GM06990 (cell line): ENCODE results near the gene THBS4.

Experiments used
- DNase-seq: peaks from one replicate; pipeline ENCODE4 v3.0.0-alpha.2; 2011; ENCODE audit not compliant: insufficient read length; ENCODE audit errors: extremely low read depth
- H3K27me3 ChIP-seq: replicated peaks from 2 replicates; pipeline ENCODE4 v1.6.0; 2011; ENCODE audit warnings: low read length; ENCODE audit not compliant: control insufficient read depth, insufficient read depth
- H3K36me3 ChIP-seq: 2 replicates; pipeline ENCODE4 v1.5.1; 2011; ENCODE audit warnings: low read length; ENCODE audit not compliant: control insufficient read depth, insufficient read depth
- H3K4me3 ChIP-seq: replicated peaks from 2 replicates; pipeline ENCODE4 v1.5.1; 2011; ENCODE audit warnings: low read depth, mild to moderate bottlenecking, control low read depth, low read length
- CTCF ChIP-seq: IDR thresholded peaks from 2 replicates; pipeline ENCODE4 v1.5.1; 2011; ENCODE audit warnings: low read length, control low read depth, mild to moderate bottlenecking, inconsistent platforms; ENCODE audit not compliant: insufficient read depth, poor library complexity, severe bottlenecking

THBS4 gene

GRCh38 chr5:80067016-80067415, 31.9 kb downstream of the THBS4 start:
- no peak for TF ChIP-seq CTCF
- Histone ChIP-seq H3K27me3 (no peaks in the 10 kb centered on the region; the same call in 1 of the 2 replicates), H3K4me3 (no peak overlapping the region), H3K36me3 (no peaks in the 10 kb centered on the region)
- no peak for DNase-seq

DNA sequence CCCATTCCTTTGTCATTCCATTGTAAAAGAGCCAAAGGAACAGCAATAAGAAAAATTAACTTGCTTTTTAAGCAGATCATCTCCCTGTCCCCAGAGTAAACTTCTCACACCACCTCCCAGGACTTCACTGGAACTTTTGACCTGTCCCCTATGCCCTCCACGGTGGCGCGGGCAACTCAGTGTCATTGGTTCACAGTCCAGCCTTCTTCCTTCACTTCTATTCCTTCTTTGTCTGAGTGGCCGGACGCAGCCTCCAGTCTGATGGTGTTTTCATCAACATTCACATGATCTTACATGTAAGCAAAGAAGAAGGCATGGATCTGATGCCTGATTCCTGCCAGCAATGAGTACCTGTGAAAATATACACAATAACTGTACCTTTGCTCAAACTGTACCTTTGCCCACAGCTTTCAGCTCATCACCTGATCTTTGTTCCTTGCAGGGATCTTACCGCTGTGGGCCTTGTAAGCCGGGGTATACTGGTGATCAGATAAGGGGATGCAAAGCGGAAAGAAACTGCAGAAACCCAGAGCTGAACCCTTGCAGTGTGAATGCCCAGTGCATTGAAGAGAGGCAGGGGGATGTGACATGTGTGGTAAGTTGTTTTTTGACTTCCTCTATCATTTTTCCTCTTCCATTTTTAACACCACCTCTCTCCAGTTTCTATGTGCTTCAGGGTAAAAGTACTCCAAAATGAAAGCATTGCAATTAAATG, 32.5 kb downstream of the THBS4 start:
- DNase-seq, result no peak
- no peak for TF ChIP-seq CTCF
- Histone ChIP-seq H3K27me3 (no peaks in the 10 kb centered on the region; the same call in 1 of the 2 replicates), H3K4me3 (no peak overlapping the region), H3K36me3 (no peaks in the 10 kb centered on the region)

DNA sequence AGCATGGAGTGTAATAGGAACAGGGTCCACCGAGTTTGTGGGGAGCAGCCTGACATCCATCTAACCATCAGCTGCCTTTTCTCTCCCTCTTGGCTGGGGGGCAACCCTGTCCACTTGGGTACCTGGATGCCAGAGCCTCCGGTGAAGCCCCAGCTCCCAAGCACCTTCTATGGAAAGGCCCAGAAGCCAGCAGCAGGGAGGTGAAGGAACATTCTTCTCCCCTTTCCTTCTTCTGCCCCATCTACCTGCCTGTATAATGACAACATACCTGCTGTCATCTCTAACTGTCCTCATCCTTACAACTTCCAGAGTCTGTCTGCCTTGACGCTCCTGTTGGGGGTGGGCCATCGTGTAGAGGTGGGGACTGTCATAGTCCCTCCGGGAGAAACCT, 33.1 kb downstream of the THBS4 start:
- DNase-seq, result no peak
- no peaks in the 10 kb centered on the region; the same call in 1 of the 2 replicates for H3K27me3 ChIP-seq
- H3K4me3 ChIP-seq, result no peak overlapping the region
- no peaks in the 10 kb centered on the region for H3K36me3 ChIP-seq
- TF ChIP-seq CTCF, result no peak

- Histone ChIP-seq H3K27me3 (no peaks in the 10 kb centered on the region; the same call in 1 of the 2 replicates), H3K4me3 (no peak overlapping the region), H3K36me3 (no peaks in the 10 kb centered on the region)
- no peak for DNase-seq
- TF ChIP-seq CTCF, result no peak
Observed at GRCh38 chr5:80068775-80069174, 33.6 kb downstream of the THBS4 start.

GRCh38 chr5:80069251-80069800, 34.2 kb downstream of the THBS4 start:
- Histone ChIP-seq H3K36me3 (no peaks in the 10 kb centered on the region), H3K27me3 (no peaks in the 10 kb centered on the region; the same call in 1 of the 2 replicates), H3K4me3 (no peak overlapping the region)
- no peak for TF ChIP-seq CTCF
- no peak for DNase-seq

- H3K36me3 ChIP-seq, result no peaks in the 10 kb centered on the region
- H3K27me3 ChIP-seq, result no peaks in the 10 kb centered on the region; the same call in 1 of the 2 replicates
- DNase-seq, result no peak
- H3K4me3 ChIP-seq, result no peak overlapping the region
- TF ChIP-seq CTCF, result no peak
Observed at GRCh38 chr5:80069918-80070318, 34.8 kb downstream of the THBS4 start.
